ENCODE measurements around the gene ANKRD52. TPM values are rescaled to one million over a fixed set of nuclear protein-coding genes. Genes with fewer than 3 reads are reported as not detected.

The ANKRD52 gene
- total and polyA plus RNA-seq, 4 donors: 20.9 to 54.7 (median 32.9) TPM

- Histone ChIP-seq H3K27ac (ENCODE audit: low read depth, low read length) (no peak overlapping the region), H3K27me3 (ENCODE audit: control insufficient read depth, insufficient read depth, low read length) (no peaks in the 10 kb centered on the region), H3K4me1 (ENCODE audit: control insufficient read depth, insufficient read depth, low read length) (peaks cover 1% of the 10 kb centered on the region), H3K9me3 (ENCODE audit: control insufficient read depth, insufficient read depth, low read length) (no peaks in the 10 kb centered on the region), H3K4me3 (ENCODE audit: low read depth, low read length) (no peak overlapping the region), H3K36me3 (ENCODE audit: control insufficient read depth, insufficient read depth, low read length) (peaks cover 23% of the 10 kb centered on the region)
- WGBS (ENCODE audit: insufficient coverage): 50% methylated on average over 7 of the region's 8 CpGs
- no peak for DNase-seq (ENCODE audit: low read depth in 4 of 6, low spot score in 6 of 6)
Measured at GRCh38 chr12:56230432-56231183, 27.6 kb downstream of the ANKRD52 start.

GRCh38 chr12:56229916-56230431, 28.2 kb downstream of the ANKRD52 start, which contains the start of gene SLC39A5:
Gene SLC39A5 (plus strand): TSS chr12:56230051. CDS start chr12:56231275, 1,224 bp downstream.
- H3K27me3 ChIP-seq (ENCODE audit: control insufficient read depth, insufficient read depth, low read length): no peaks in the 10 kb centered on the region
- peaks cover 17% of the 10 kb centered on the region for H3K36me3 ChIP-seq (ENCODE audit: control insufficient read depth, insufficient read depth, low read length)
- no peak within 1 kb of the TSS for H3K27ac ChIP-seq (ENCODE audit: low read depth, low read length)
- WGBS (ENCODE audit: insufficient coverage): 80% methylated on average over 3 of the region's 4 CpGs
- H3K4me1 ChIP-seq (ENCODE audit: control insufficient read depth, insufficient read depth, low read length): peaks cover 6% of the 10 kb centered on the region
- H3K9me3 ChIP-seq (ENCODE audit: control insufficient read depth, insufficient read depth, low read length): no peaks in the 10 kb centered on the region
- DNase-seq (ENCODE audit: low read depth in 4 of 6, low spot score in 6 of 6): no peak
- no peak within 1 kb of the TSS for H3K4me3 ChIP-seq (ENCODE audit: low read depth, low read length)

GRCh38 chr12:56229082-56229481, 29.1 kb downstream of the ANKRD52 start:
- Histone ChIP-seq H3K4me3 (ENCODE audit: low read depth, low read length) (no peak overlapping the region), H3K27ac (ENCODE audit: low read depth, low read length) (no peak overlapping the region), H3K36me3 (ENCODE audit: control insufficient read depth, insufficient read depth, low read length) (peaks cover 15% of the 10 kb centered on the region), H3K27me3 (ENCODE audit: control insufficient read depth, insufficient read depth, low read length) (no peaks in the 10 kb centered on the region), H3K9me3 (ENCODE audit: control insufficient read depth, insufficient read depth, low read length) (no peaks in the 10 kb centered on the region), H3K4me1 (ENCODE audit: control insufficient read depth, insufficient read depth, low read length) (peaks cover 14% of the 10 kb centered on the region)
- 90% methylated on average over 4 of the region's 7 CpGs for WGBS (ENCODE audit: insufficient coverage)
- DNase-seq (ENCODE audit: low read depth in 4 of 6, low spot score in 6 of 6): no peak

- H3K27ac ChIP-seq (ENCODE audit: low read depth, low read length): no peak overlapping the region
- WGBS (ENCODE audit: insufficient coverage): 96% methylated on average over 2 of the region's 11 CpGs
- H3K9me3 ChIP-seq (ENCODE audit: control insufficient read depth, insufficient read depth, low read length): no peaks in the 10 kb centered on the region
- DNase-seq (ENCODE audit: low read depth in 4 of 6, low spot score in 6 of 6): no peak
- peaks cover 15% of the 10 kb centered on the region for H3K36me3 ChIP-seq (ENCODE audit: control insufficient read depth, insufficient read depth, low read length)
- no peaks in the 10 kb centered on the region for H3K27me3 ChIP-seq (ENCODE audit: control insufficient read depth, insufficient read depth, low read length)
- H3K4me3 ChIP-seq (ENCODE audit: low read depth, low read length): peak overlapping the region; percentile 78
- peaks cover 46% of the 10 kb centered on the region for H3K4me1 ChIP-seq (ENCODE audit: control insufficient read depth, insufficient read depth, low read length)
Measured at GRCh38 chr12:56224954-56225353, 33.2 kb downstream of the ANKRD52 start.

GRCh38 chr12:56224102-56224701, 34.0 kb downstream of the ANKRD52 start, which contains the start of gene NABP2:
Gene NABP2 (plus strand): TSS chr12:56224342. CDS start chr12:56224857, 515 bp downstream.
- under 1% methylated on average over 41 of the region's 41 CpGs for WGBS (ENCODE audit: insufficient coverage)
- peak within 1 kb of the TSS; percentile 78 for H3K4me3 ChIP-seq (ENCODE audit: low read depth, low read length)
- peak within 1 kb of the TSS; percentile 91 for H3K27ac ChIP-seq (ENCODE audit: low read depth, low read length)
- no peaks in the 10 kb centered on the region for H3K9me3 ChIP-seq (ENCODE audit: control insufficient read depth, insufficient read depth, low read length)
- H3K4me1 ChIP-seq (ENCODE audit: control insufficient read depth, insufficient read depth, low read length): peaks cover 48% of the 10 kb centered on the region
- no peaks in the 10 kb centered on the region for H3K27me3 ChIP-seq (ENCODE audit: control insufficient read depth, insufficient read depth, low read length)
- H3K36me3 ChIP-seq (ENCODE audit: control insufficient read depth, insufficient read depth, low read length): peaks cover 15% of the 10 kb centered on the region
- DNase-seq (ENCODE audit: low read depth in 4 of 6, low spot score in 6 of 6): peak; percentile 87 to 99 (median 96)

- 0% methylated on average over 3 of the region's 15 CpGs for WGBS (ENCODE audit: insufficient coverage)
- DNase-seq (ENCODE audit: low read depth in 4 of 6, low spot score in 6 of 6): no peak
- Histone ChIP-seq H3K36me3 (ENCODE audit: control insufficient read depth, insufficient read depth, low read length) (peaks cover 13% of the 10 kb centered on the region), H3K9me3 (ENCODE audit: control insufficient read depth, insufficient read depth, low read length) (no peaks in the 10 kb centered on the region), H3K27ac (ENCODE audit: low read depth, low read length) (peak overlapping the region; percentile 91), H3K27me3 (ENCODE audit: control insufficient read depth, insufficient read depth, low read length) (no peaks in the 10 kb centered on the region), H3K4me3 (ENCODE audit: low read depth, low read length) (peak overlapping the region; percentile 78), H3K4me1 (ENCODE audit: control insufficient read depth, insufficient read depth, low read length) (peaks cover 48% of the 10 kb centered on the region)
Measured at GRCh38 chr12:56223571-56224101, 34.5 kb downstream of the ANKRD52 start.

- peak in 1 of 6 donors; percentile 13 for DNase-seq (ENCODE audit: low read depth in 4 of 6, low spot score in 6 of 6)
- Histone ChIP-seq H3K9me3 (ENCODE audit: control insufficient read depth, insufficient read depth, low read length) (no peaks in the 10 kb centered on the region), H3K4me3 (ENCODE audit: low read depth, low read length) (peak overlapping the region; percentile 96), H3K4me1 (ENCODE audit: control insufficient read depth, insufficient read depth, low read length) (peaks cover 48% of the 10 kb centered on the region), H3K36me3 (ENCODE audit: control insufficient read depth, insufficient read depth, low read length) (peaks cover 12% of the 10 kb centered on the region), H3K27ac (ENCODE audit: low read depth, low read length) (peak overlapping the region; percentile 100), H3K27me3 (ENCODE audit: control insufficient read depth, insufficient read depth, low read length) (no peaks in the 10 kb centered on the region)
- no CpG with 5 or more reads among the region's 4 CpGs for WGBS (ENCODE audit: insufficient coverage)
Measured at GRCh38 chr12:56222531-56222895, 35.7 kb downstream of the ANKRD52 start.

GRCh38 chr12:56221757-56222530, 36.2 kb downstream of the ANKRD52 start, which contains the start of gene RNF41:
Gene RNF41 (minus strand): TSS chr12:56221922. CDS start chr12:56214047, 7,875 bp downstream.
- Histone ChIP-seq H3K36me3 (ENCODE audit: control insufficient read depth, insufficient read depth, low read length) (peaks cover 16% of the 10 kb centered on the region), H3K4me1 (ENCODE audit: control insufficient read depth, insufficient read depth, low read length) (peaks cover 48% of the 10 kb centered on the region), H3K27ac (ENCODE audit: low read depth, low read length) (peak within 1 kb of the TSS; percentile 100), H3K9me3 (ENCODE audit: control insufficient read depth, insufficient read depth, low read length) (no peaks in the 10 kb centered on the region), H3K4me3 (ENCODE audit: low read depth, low read length) (peak within 1 kb of the TSS; percentile 96), H3K27me3 (ENCODE audit: control insufficient read depth, insufficient read depth, low read length) (no peaks in the 10 kb centered on the region)
- WGBS (ENCODE audit: insufficient coverage): 2% methylated on average over 31 of the region's 42 CpGs
- peak; percentile 90 to 99 (median 94) for DNase-seq (ENCODE audit: low read depth in 4 of 6, low spot score in 6 of 6)

GRCh38 chr12:56221232-56221756, 36.9 kb downstream of the ANKRD52 start:
- whole genome bisulfite sequencing (ENCODE audit: insufficient coverage): 0% methylated on average over 21 of the region's 21 CpGs
- Histone ChIP-seq H3K27ac (ENCODE audit: low read depth, low read length) (peak overlapping the region; percentile 100), H3K4me3 (ENCODE audit: low read depth, low read length) (peak overlapping the region; percentile 96), H3K36me3 (ENCODE audit: control insufficient read depth, insufficient read depth, low read length) (peaks cover 18% of the 10 kb centered on the region), H3K4me1 (ENCODE audit: control insufficient read depth, insufficient read depth, low read length) (peaks cover 48% of the 10 kb centered on the region), H3K27me3 (ENCODE audit: control insufficient read depth, insufficient read depth, low read length) (no peaks in the 10 kb centered on the region), H3K9me3 (ENCODE audit: control insufficient read depth, insufficient read depth, low read length) (no peaks in the 10 kb centered on the region)
- peak in 5 of 6 donors; percentile 50 to 92 (median 54) for DNase-seq (ENCODE audit: low read depth in 4 of 6, low spot score in 6 of 6)
